ENCODE data around the gene G6PC1. TPM values are rescaled to one million over a fixed set of nuclear protein-coding genes. Genes with fewer than 3 reads are reported as not detected.
"Not testable (repeated sequence)": the region's sequence is repeated elsewhere in the genome, so short reads cannot be mapped to it uniquely, and the experiment has no call there.

The G6PC1 gene
- not detected in 2 replicates for total RNA-seq (2014; rRNA removed; shearing (Covaris generic))
- not detected in 2 replicates for polyA plus RNA-seq (2016; fragmentation: Nextera tagmentation; extraction: Ambion mirVana)

GRCh38 chr17:42900460-42901331 lies at the start of gene G6PC1:
TSS of gene G6PC1 (plus strand) at chr17:42900799. CDS start at chr17:42900877, 78 bp downstream.
- Histone ChIP-seq H3K9ac (no peak within 1 kb of the TSS), H3K27ac (no peak within 1 kb of the TSS), H3K36me3 (ENCODE audit: low read depth) (no peaks in the 10 kb centered on the region), H3K4me3 (no peak within 1 kb of the TSS), H2AFZ (no peak within 1 kb of the TSS), H3K9me2 (ENCODE audit: insufficient read depth) (no peaks in the 10 kb centered on the region), H4K20me1 (ENCODE audit: insufficient read depth) (no peaks in the 10 kb centered on the region), H3K9me3 (ENCODE audit: low read depth) (no peaks in the 10 kb centered on the region), H3K79me2 (ENCODE audit: insufficient read depth) (no peaks in the 10 kb centered on the region), H3K27me3 (replicated peaks; ENCODE audit: insufficient read depth) (no peaks in the 10 kb centered on the region; the same call in 1 of the 2 replicates), H3K4me2 (ENCODE audit: unreplicated experiment) (no peak within 1 kb of the TSS), H3F3A (ENCODE audit: insufficient read depth) (0 out of 2 replicates have a peak, but pooled peaks cover 2% of the 10 kb centered on the region), H3K4me1 (ENCODE audit: insufficient read depth) (no peaks in the 10 kb centered on the region)
- WGBS, 2 experiments (ENCODE audit: low coverage in 1 of 2, low lambda C conversion rate in 2 of 2, missing lambda C conversion rate in 2 of 2), result 65 to 69% methylated on average over 12 of the region's 12 CpGs
- in situ Hi-C loops (cut with MboI), result no loop called here
- DNase-seq, result no peak
- TF ChIP-seq EZH2phosphoT487 (IDR thresholded peaks at IDR 0.05; ENCODE audit: insufficient read depth, low read depth), result no peak
- TF ChIP-seq EZH2 (IDR thresholded peaks at IDR 0.05; ENCODE audit: insufficient read depth, poor library complexity, severe bottlenecking), result no peak

- no peak within 1 kb of the TSS for H2AFZ ChIP-seq
- H4K20me1 ChIP-seq (ENCODE audit: insufficient read depth), result no peaks in the 10 kb centered on the region
- no peak for TF ChIP-seq EZH2phosphoT487 (IDR thresholded peaks at IDR 0.05; ENCODE audit: insufficient read depth, low read depth)
- TF ChIP-seq EZH2 (IDR thresholded peaks at IDR 0.05; ENCODE audit: insufficient read depth, poor library complexity, severe bottlenecking), result no peak
- H3F3A ChIP-seq (ENCODE audit: insufficient read depth), result peaks cover 9% of the 10 kb centered on the region
- no peak within 1 kb of the TSS for H3K9ac ChIP-seq
- 0 out of 2 replicates have a peak, but pooled peaks cover 3% of the 10 kb centered on the region for H3K27me3 ChIP-seq (replicated peaks; ENCODE audit: insufficient read depth)
- no peaks in the 10 kb centered on the region for H3K9me2 ChIP-seq (ENCODE audit: insufficient read depth)
- H3K36me3 ChIP-seq (ENCODE audit: low read depth), result no peaks in the 10 kb centered on the region
- H3K27ac ChIP-seq, result no peak within 1 kb of the TSS
- no peaks in the 10 kb centered on the region for H3K9me3 ChIP-seq (ENCODE audit: low read depth)
- H3K4me2 ChIP-seq (ENCODE audit: unreplicated experiment), result no peak within 1 kb of the TSS
- H3K4me1 ChIP-seq (ENCODE audit: insufficient read depth), result peaks cover 13% of the 10 kb centered on the region
- no peak within 1 kb of the TSS for H3K4me3 ChIP-seq
- no peak for DNase-seq
- in situ Hi-C loops (cut with MboI), result no loop called here
- no peaks in the 10 kb centered on the region for H3K79me2 ChIP-seq (ENCODE audit: insufficient read depth)
- WGBS, 2 experiments (ENCODE audit: low coverage in 1 of 2, low lambda C conversion rate in 2 of 2, missing lambda C conversion rate in 2 of 2), result 52% methylated on average over 5 to 9 of the region's 9 CpGs
Observed at GRCh38 chr17:42850954-42851353, 49.6 kb upstream of the G6PC1 start, which contains the start of gene AOC3. TSS of gene AOC3 (plus strand) at chr17:42851199. CDS start at chr17:42851344, 145 bp downstream.

GRCh38 chr17:42851371-42852240 lies 49.0 kb upstream of the G6PC1 start:
- H3K9ac ChIP-seq; H3K4me2 ChIP-seq (ENCODE audit: unreplicated experiment); H3K9me2 ChIP-seq (ENCODE audit: insufficient read depth); DNase-seq; H3K4me3 ChIP-seq; H3K27me3 ChIP-seq (replicated peaks; ENCODE audit: insufficient read depth); H3K9me3 ChIP-seq (ENCODE audit: low read depth); H3K4me1 ChIP-seq (ENCODE audit: insufficient read depth); H3K36me3 ChIP-seq (ENCODE audit: low read depth); in situ Hi-C loops (cut with MboI); H3K79me2 ChIP-seq (ENCODE audit: insufficient read depth); H3K27ac ChIP-seq; H3F3A ChIP-seq (ENCODE audit: insufficient read depth); H2AFZ ChIP-seq; H4K20me1 ChIP-seq (ENCODE audit: insufficient read depth): not testable (repeated sequence)
- WGBS, 2 experiments (ENCODE audit: low coverage in 1 of 2, low lambda C conversion rate in 2 of 2, missing lambda C conversion rate in 2 of 2), result 83 to 89% methylated on average over 16 to 22 of the region's 28 CpGs

GRCh38 chr17:42852351-42852750 lies 48.2 kb upstream of the G6PC1 start:
- no peak overlapping the region for H3K9ac ChIP-seq
- H3K27me3 ChIP-seq (replicated peaks; ENCODE audit: insufficient read depth), result 0 out of 2 replicates have a peak, but pooled peaks cover 3% of the 10 kb centered on the region
- H3K79me2 ChIP-seq (ENCODE audit: insufficient read depth), result no peaks in the 10 kb centered on the region
- DNase-seq, result no peak
- H3K4me3 ChIP-seq, result no peak overlapping the region
- H3K9me2 ChIP-seq (ENCODE audit: insufficient read depth), result no peaks in the 10 kb centered on the region
- TF ChIP-seq EZH2phosphoT487 (IDR thresholded peaks at IDR 0.05; ENCODE audit: insufficient read depth, low read depth) (no peak), EZH2 (IDR thresholded peaks at IDR 0.05; ENCODE audit: insufficient read depth, poor library complexity, severe bottlenecking) (no peak)
- no peak overlapping the region for H3K4me2 ChIP-seq (ENCODE audit: unreplicated experiment)
- H3K9me3 ChIP-seq (ENCODE audit: low read depth), result no peaks in the 10 kb centered on the region
- 91 to 95% methylated on average over 15 of the region's 15 CpGs for WGBS, 2 experiments (ENCODE audit: low coverage in 1 of 2, low lambda C conversion rate in 2 of 2, missing lambda C conversion rate in 2 of 2)
- peaks cover under 1% of the 10 kb centered on the region; the same call in 1 of the 2 replicates for H3F3A ChIP-seq (ENCODE audit: insufficient read depth)
- H4K20me1 ChIP-seq (ENCODE audit: insufficient read depth), result no peaks in the 10 kb centered on the region
- no peaks in the 10 kb centered on the region for H3K36me3 ChIP-seq (ENCODE audit: low read depth)
- H3K4me1 ChIP-seq (ENCODE audit: insufficient read depth), result no peaks in the 10 kb centered on the region
- no peak overlapping the region for H3K27ac ChIP-seq
- H2AFZ ChIP-seq, result no peak overlapping the region
- in situ Hi-C loops (cut with MboI), result no loop called here

All from GM23248 (cell line).